B cell (primary cell): ENCODE data around the gene LRCH2. TPM values are rescaled to one million over a fixed set of nuclear protein-coding genes. Genes with fewer than 3 reads are reported as not detected.

Experiments used
- ATAC-seq: fragments of 200-7000 bp; cut with Tn5 transposase; one replicate; pipeline ENCODE4 v1.10.0; 2021; ENCODE audit warnings: low read depth, mild to moderate bottlenecking, moderate number of reproducible peaks, moderate library complexity
- CTCF ChIA-PET: fragments of 350-600 bp; sonication (Branson Sonifier 250); formaldehyde crosslinking; loops from one replicate; lab custom pipeline; 2021; ENCODE audit warnings: antibody characterized with exemption, inconsistent platforms; lab: Charles Lee
- POLR2A ChIA-PET: fragments of 350-600 bp; sonication (Branson Sonifier 250); formaldehyde crosslinking; loops from one replicate; lab custom pipeline; 2021; ENCODE audit warnings: antibody characterized with exemption; lab: Charles Lee
- DNase-seq: peaks from one replicate; pipeline ENCODE4 v3.0.0; 2013
- H2AFZ ChIP-seq: 2 replicates; pipeline ENCODE4 v1.6.1; 2012; ENCODE audit warnings: mild to moderate bottlenecking, low read depth, low read length; ENCODE audit not compliant: insufficient read depth, poor library complexity, severe bottlenecking
- H3K27ac ChIP-seq, 2 donors: 1 replicate in 1 of 2; 2 replicates in 1 of 2; pipeline ENCODE4 v1.5.1; 2012 to 2013; ENCODE audit warnings: low read length in 2 of 2, mild to moderate bottlenecking in 2 of 2, moderate library complexity in 1 of 2
- H3K27me3 ChIP-seq, 4 experiments: fragments of 200-600 bp in 1 of 4; sonication (generic) in 1 of 4; replicated peaks in 1 of 4; 1 replicate in 2 of 4; 2 replicates in 2 of 4; pipeline versions ENCODE4 v1.6.1 to v1.7.0; 2013 to 2016; ENCODE audit warnings: low read length in 3 of 4, mild to moderate bottlenecking in 2 of 4, mixed read lengths in 1 of 4, moderate library complexity in 1 of 4; ENCODE audit not compliant: insufficient read depth in 4 of 4, control insufficient read depth in 3 of 4; ENCODE audit errors: control extremely low read depth in 1 of 4
- H3K36me3 ChIP-seq, 2 experiments: replicated peaks in 1 of 2; 1 replicate in 1 of 2; 2 replicates in 1 of 2; pipeline versions ENCODE4 v1.6.1 to v1.7.1; 2013; ENCODE audit warnings: low read length in 1 of 2; ENCODE audit not compliant: insufficient read depth in 2 of 2, control insufficient read depth in 1 of 2; ENCODE audit errors: control extremely low read depth in 1 of 2, extremely low read depth in 1 of 2
- H3K4me1 ChIP-seq, 2 donors: fragments of 200-600 bp in 1 of 2; sonication (generic) in 1 of 2; 1 replicate in 1 of 2; 2 replicates in 1 of 2; pipeline versions ENCODE4 v1.5.1 to v1.6.1; 2013 to 2017; ENCODE audit warnings: low read length in 2 of 2; ENCODE audit not compliant: control insufficient read depth in 2 of 2, insufficient read depth in 2 of 2
- H3K4me2 ChIP-seq: replicated peaks from 2 replicates; pipeline ENCODE3; 2012; ENCODE audit warnings: mild to moderate bottlenecking, low read depth, low read length; ENCODE audit not compliant: poor library complexity, severe bottlenecking
- H3K4me3 ChIP-seq, 5 experiments: fragments of 200-600 bp in 1 of 5; sonication (generic) in 1 of 5; 1 replicate in 3 of 5; 2 replicates in 2 of 5; pipeline versions ENCODE4 v1.5.1 to v1.7.0; 2011 to 2016; ENCODE audit warnings: low read length in 4 of 5, mild to moderate bottlenecking in 4 of 5, low read depth in 2 of 5, control low read depth in 1 of 5, moderate library complexity in 1 of 5; ENCODE audit not compliant: insufficient read depth in 1 of 5; ENCODE audit errors: control extremely low read depth in 1 of 5, extremely low read depth in 1 of 5
- H3K79me2 ChIP-seq: fragments of 200-600 bp; sonication (generic); one replicate; pipeline ENCODE4 v1.6.0; 2016; ENCODE audit warnings: low read length; ENCODE audit not compliant: control insufficient read depth, insufficient read depth
- H3K9ac ChIP-seq: fragments of 200-600 bp; sonication (generic); 2 replicates; pipeline ENCODE4 v1.6.1; 2017; ENCODE audit warnings: mild to moderate bottlenecking, low read length, moderate library complexity
- H3K9me3 ChIP-seq, 3 donors: one replicate each; pipeline versions ENCODE4 v1.6.1 to v1.7.1; 2013; ENCODE audit warnings: low read length in 2 of 3; ENCODE audit not compliant: control insufficient read depth in 2 of 3, insufficient read depth in 1 of 3; ENCODE audit errors: control extremely low read depth in 1 of 3
- H4K20me1 ChIP-seq: 2 replicates; pipeline ENCODE4 v1.6.0; 2012; ENCODE audit warnings: mild to moderate bottlenecking, low read length; ENCODE audit not compliant: insufficient read depth, control insufficient read depth, poor library complexity, severe bottlenecking
- H3K27ac Mint-ChIP-seq: one replicate; pipeline ENCODE4 v1.8.0; 2021; ENCODE audit warnings: mixed read lengths
- H3K27me3 Mint-ChIP-seq: one replicate; pipeline ENCODE4 v1.8.0; 2021; ENCODE audit warnings: mixed read lengths
- H3K4me1 Mint-ChIP-seq: one replicate; pipeline ENCODE4 v1.8.0; 2021; ENCODE audit warnings: mixed read lengths
- H3K4me3 Mint-ChIP-seq: one replicate; pipeline ENCODE4 v1.8.0; 2021; ENCODE audit warnings: mixed read lengths
- H3K9me3 Mint-ChIP-seq: one replicate; pipeline ENCODE4 v1.8.0; 2022; ENCODE audit warnings: mixed read lengths; ENCODE audit not compliant: insufficient read depth
- EZH2 ChIP-seq: IDR thresholded peaks from 2 replicates; pipeline ENCODE4 v1.6.1; 2012; ENCODE audit warnings: borderline replicate concordance, low read depth, mild to moderate bottlenecking, moderate library complexity, low read length; ENCODE audit not compliant: insufficient read depth, poor library complexity, severe bottlenecking
- WGBS: methylation state at CpG from one replicate; pipeline ENCODE4 v1.1.5; 2013; ENCODE audit warnings: missing lambda C conversion rate; ENCODE audit not compliant: insufficient coverage; 5-methylcytosine and 5-hydroxymethylcytosine counted together
- intact Hi-C: fragments of 100-400 bp; cut with micrococcal nuclease; formaldehyde crosslinking; loops from one replicate; pipeline ENCODE4 v1.10.0; 2022
- polyA plus RNA-seq: library from polyadenylated mRNA; depleted of rRNA; stranded (reverse); fragments of >200 nt; gene quantifications from 2 replicates; pipeline ENCODE4 v1.2.3, GENCODE V29; 2012
- total RNA-seq, 2 donors: library from RNA; stranded (reverse); fragments of 120-200 nt in 1 of 2; gene quantifications; 1 replicate in 1 of 2; 2 replicates in 1 of 2; pipeline versions ENCODE4 v1.2.3 to v1.2.4, GENCODE V29; 2013 to 2022
- TF ChIP-seq, protein P1 (sequence below): fragments of 200-600 bp; IDR thresholded peaks from one replicate; pipeline ENCODE4 v1.8.0; 2022; ENCODE audit warnings: antibody characterized with exemption, mild to moderate bottlenecking

LRCH2 gene
- total and polyA plus RNA-seq, 2 donors (not counting 1 experiment from before 2014, with no cell fraction given): not detected

DNA sequence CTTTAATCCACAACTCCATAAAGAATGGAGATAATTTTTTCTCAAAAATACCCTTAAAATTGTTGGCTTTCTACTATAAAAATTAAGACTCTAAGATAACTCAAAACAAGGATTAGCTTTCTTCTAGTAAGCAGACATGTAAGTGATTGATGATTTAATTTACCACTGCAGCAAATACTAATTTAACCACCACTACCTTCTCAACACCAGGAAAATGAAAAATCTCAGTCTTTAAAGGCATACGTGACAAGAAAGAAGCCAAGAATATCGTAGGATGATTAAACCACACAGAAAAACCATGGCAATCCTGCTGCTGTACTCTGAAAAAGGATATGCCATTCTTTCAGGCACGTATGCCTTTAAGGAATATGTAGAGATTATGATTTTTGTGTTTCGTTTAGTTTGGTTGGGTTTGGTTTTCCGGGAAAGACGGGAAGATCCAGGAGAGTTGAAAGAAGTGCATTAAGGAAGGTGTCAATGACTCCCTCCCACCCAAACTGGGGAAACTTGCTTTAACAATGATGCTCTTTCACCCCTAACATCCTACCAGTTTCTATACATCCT is 881 bp downstream of the LRCH2 start:
- no peaks in the 10 kb centered on the region for H4K20me1 ChIP-seq
- H3K27me3 Mint-ChIP-seq: peaks cover 15% of the 10 kb centered on the region
- H3K4me1 ChIP-seq: no peaks in the 10 kb centered on the region
- H3K9me3 Mint-ChIP-seq: no peaks in the 10 kb centered on the region
- no peak overlapping the region for H3K4me3 ChIP-seq
- WGBS: 38% methylated on average over 3 of the region's 6 CpGs
- ATAC-seq: no peak
- no peak overlapping the region for H3K9ac ChIP-seq
- peaks cover 4% of the 10 kb centered on the region for H3K4me1 Mint-ChIP-seq
- intact Hi-C loops: no loop called here
- CTCF ChIA-PET: no interaction called here
- H3K27me3 ChIP-seq: peaks cover 0 to 3% (median 1%) of the 10 kb centered on the region in 4 experiments
- no peak overlapping the region for H3K4me2 ChIP-seq
- POLR2A ChIA-PET: no interaction called here
- H3K27ac Mint-ChIP-seq: no peak overlapping the region
- H2AFZ ChIP-seq: no peak overlapping the region
- no peaks in the 10 kb centered on the region for H3K9me3 ChIP-seq
- H3K36me3 ChIP-seq: no peaks in the 10 kb centered on the region
- peak overlapping the region; percentile 26 for H3K4me3 Mint-ChIP-seq
- DNase-seq: no peak
- TF ChIP-seq, protein P1, sequence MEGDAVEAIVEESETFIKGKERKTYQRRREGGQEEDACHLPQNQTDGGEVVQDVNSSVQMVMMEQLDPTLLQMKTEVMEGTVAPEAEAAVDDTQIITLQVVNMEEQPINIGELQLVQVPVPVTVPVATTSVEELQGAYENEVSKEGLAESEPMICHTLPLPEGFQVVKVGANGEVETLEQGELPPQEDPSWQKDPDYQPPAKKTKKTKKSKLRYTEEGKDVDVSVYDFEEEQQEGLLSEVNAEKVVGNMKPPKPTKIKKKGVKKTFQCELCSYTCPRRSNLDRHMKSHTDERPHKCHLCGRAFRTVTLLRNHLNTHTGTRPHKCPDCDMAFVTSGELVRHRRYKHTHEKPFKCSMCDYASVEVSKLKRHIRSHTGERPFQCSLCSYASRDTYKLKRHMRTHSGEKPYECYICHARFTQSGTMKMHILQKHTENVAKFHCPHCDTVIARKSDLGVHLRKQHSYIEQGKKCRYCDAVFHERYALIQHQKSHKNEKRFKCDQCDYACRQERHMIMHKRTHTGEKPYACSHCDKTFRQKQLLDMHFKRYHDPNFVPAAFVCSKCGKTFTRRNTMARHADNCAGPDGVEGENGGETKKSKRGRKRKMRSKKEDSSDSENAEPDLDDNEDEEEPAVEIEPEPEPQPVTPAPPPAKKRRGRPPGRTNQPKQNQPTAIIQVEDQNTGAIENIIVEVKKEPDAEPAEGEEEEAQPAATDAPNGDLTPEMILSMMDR: no peak
- TF ChIP-seq EZH2: no peak
- H3K27ac ChIP-seq: no peak overlapping the region
- H3K79me2 ChIP-seq: no peaks in the 10 kb centered on the region

DNA sequence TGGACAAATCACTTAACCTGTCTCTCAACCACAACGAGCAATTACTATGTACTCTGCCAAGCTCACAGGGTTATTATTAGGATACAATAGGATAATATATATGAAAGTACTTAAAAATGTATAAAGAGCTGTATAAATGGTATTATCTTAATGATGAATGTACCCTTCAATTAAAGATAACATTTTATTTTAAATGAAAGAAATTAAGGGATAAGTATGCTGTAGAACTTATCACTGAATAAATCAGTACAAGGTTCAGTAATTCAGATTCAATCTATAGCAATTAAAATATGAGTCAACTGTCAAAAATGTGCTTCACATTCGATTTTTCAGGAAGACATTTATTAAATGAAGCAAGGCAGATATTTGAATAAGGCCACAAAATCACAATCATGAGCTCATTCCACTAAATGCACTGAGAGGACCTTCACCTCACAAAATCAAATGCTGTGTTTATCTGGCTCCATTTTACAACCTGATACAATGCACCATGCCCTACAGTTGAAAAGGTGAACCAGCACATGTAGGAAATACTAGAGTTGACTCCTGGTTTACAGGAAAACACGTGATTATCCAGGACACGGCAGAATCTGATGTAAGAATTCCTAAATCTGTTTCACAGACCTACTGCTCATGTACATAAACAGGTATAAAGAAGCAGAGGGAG is 4.4 kb downstream of the LRCH2 start:
- H3K4me1 Mint-ChIP-seq: peaks cover 4% of the 10 kb centered on the region
- ATAC-seq (no peak), DNase-seq (no peak)
- Histone ChIP-seq H4K20me1 (no peaks in the 10 kb centered on the region), H3K27ac (no peak overlapping the region), H3K4me1 (no peaks in the 10 kb centered on the region), H3K4me3 (no peak overlapping the region), H3K27me3 (peaks cover 0 to 2% (median 0%) of the 10 kb centered on the region in 4 experiments), H2AFZ (no peak overlapping the region), H3K9me3 (no peaks in the 10 kb centered on the region), H3K9ac (no peak overlapping the region), H3K36me3 (no peaks in the 10 kb centered on the region), H3K79me2 (no peaks in the 10 kb centered on the region), H3K4me2 (no peak overlapping the region)
- intact Hi-C loops: no loop called here
- CTCF ChIA-PET: no interaction called here
- POLR2A ChIA-PET: no interaction called here
- TF ChIP-seq EZH2: no peak
- TF ChIP-seq, protein P1: no peak
- WGBS: no CpG with 5 or more reads among the region's 4 CpGs
- H3K9me3 Mint-ChIP-seq: no peaks in the 10 kb centered on the region
- no peak overlapping the region for H3K4me3 Mint-ChIP-seq
- H3K27me3 Mint-ChIP-seq: peaks cover 15% of the 10 kb centered on the region
- H3K27ac Mint-ChIP-seq: no peak overlapping the region
